Hematopoietic multipotent progenitor cell treated with erythropoietin and hydrocortisone succinate and interleukin-3 and kit ligand, for 6 days (in vitro differentiated cells): Measurements from ENCODE around the gene PLEK2.

Source experiments
- DNase-seq: peaks from one replicate; pipeline ENCODE4 v3.0.0-alpha.2; 2015

Gene PLEK2

DNA sequence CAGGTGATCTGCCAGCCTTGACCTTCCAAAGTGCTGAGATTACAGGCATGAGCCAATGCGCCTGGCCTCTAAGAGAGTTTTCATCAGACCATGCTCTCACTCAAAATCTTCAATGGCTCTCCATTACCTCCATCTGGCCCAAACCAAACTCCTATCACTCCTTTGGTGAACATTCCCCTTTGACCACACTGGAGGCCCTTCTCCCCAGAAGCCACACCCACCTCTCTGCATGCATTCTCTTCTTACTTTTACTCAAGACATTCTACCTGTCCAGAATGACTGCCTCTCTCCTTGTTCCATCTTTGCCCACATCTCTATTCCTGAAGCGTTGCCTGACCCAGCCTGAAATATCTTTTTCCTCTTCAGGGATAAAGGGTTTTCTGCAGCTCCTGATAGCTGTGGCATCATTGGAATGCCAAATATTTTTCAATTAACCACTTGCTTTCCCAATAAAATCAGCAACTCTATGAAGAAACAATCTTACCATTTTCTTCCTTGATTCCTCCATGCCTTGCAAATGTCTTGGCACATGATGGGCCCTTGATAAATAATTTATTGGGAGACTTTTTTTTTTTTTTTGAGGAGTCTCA, 15.5 kb downstream of the PLEK2 start:
- no peak for DNase-seq

DNA sequence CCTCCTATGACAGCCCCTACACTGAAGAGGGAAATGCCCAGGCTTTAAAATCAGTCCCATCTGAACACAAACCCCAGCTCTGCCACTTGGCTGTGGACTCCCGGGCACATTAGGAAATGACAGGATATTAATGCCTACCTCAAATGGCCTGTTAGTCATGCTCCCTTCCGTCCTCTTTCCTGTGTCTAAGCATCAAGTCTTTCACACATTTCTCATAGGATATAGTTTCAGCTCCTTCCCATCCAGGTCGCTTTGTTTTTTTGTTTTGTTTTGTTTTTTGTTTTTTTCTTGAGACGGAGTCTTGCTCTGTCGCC, 16.1 kb downstream of the PLEK2 start:
- DNase-seq: no peak

DNA sequence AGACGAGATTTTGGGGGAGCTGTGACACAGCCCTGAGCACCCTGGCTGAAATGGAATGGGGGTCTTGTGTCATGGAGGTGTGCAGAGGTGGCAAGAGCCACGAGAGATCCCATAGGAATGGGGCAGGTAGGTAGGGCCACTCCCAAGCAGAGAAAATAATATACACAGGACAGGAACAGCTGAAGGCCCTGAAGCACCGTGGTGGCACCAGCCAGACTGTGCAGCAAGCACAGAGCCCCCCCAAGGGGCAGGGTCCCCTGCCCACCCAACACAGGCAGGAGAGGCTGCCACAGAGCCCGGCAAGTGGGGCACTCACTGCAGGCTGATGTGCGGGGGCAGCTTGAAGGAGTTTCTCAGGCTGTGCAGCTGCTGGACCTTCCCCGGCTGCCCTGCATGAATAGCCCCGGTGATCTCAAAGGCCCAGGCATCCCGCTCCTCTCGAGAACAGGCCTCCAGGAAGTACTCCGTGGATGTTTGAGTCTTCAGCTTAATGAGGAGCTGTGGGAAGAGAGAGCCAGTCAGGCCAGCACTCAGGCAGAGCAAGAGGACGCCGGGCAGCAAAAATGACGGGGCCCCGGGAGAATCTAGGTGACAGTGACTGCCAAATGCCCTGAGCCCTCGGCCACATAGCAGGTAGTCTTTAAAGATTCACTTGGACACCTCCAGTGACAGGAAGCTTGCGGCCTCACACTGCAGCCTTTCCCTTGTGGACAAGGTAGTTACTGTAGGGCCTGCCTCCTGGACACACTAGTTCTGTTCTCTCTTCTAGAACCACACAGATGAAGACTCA, 16.7 kb downstream of the PLEK2 start:
- no peak for DNase-seq

DNA sequence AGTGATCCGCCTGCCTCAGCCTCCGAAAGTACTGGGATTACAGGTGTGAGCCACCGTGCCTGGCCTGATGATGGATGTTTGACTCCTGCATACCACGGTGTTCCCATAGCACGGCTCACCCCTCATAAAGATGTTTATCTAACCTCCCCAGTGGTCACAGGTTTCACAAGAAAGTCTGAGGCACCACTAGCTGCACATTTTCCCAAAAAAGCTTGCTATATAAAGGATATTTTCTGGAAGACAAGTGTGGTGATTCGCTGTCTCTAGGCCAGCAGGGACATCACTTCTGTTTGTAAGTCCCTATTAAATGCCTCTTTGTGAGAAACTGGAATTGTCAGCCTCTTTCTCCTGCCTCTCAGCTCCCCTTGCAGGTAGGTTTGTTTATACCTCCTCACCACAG, 18.3 kb downstream of the PLEK2 start:
- DNase-seq: no peak

DNA sequence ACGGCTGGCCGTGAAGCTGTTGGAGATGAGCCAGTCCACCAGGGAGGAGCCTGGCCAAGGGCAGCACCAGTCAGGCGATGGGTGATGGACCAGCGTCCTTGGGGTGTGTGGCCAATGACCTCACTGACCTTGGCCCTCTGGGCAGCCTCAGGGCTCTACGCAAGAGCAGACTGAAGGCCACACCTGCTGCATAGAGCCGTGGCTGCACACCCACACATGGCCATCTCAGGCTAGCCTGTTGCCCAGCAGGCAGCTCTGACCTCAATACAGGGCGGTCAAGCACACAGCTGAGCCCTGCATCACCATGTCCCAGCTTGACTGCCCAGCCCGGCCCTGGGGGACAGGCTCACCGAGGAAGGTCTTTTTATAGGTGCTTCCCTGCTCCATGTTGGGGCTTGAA, 19.2 kb downstream of the PLEK2 start:
- no peak for DNase-seq

DNA sequence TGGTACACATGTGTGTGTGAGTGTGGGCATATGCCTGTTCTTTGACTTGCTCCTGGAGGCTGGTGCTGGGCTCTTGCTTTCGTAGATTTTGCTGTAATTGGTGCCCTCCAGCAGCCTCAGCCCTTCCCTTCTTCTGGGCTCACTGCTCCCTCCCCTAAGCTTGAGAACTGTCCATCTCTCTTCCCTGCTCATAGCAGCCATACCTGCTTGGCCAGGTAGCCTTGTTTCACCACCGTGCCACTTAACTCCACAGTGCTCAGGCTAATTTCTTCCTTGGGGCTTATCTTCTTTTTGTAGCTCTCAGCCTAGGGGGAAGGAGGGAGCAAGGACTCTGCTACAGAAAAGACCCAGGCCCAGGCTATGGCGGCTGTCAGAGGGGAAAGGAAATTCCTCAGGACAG, 19.8 kb downstream of the PLEK2 start:
- no peak for DNase-seq

DNA sequence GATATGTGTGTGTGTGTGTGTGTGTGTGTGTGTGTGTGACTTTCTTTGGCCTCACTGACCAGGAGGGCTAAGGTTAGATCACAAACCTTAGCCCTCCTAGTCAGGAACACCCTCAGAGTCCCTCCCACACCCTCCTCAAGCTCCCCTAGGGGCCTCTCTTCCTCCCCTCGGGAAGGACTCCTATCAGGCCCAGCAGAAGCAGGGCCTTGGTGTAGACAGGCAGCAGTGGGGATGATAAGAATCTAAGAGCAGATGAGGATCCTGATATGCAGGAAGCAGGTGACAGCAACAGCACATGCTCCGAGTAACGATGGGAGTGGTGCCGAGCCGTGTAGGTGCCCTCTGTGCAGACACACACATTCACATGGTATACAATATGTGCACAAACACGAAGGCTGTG, 20.7 kb downstream of the PLEK2 start:
- peak; percentile 62 for DNase-seq

DNA sequence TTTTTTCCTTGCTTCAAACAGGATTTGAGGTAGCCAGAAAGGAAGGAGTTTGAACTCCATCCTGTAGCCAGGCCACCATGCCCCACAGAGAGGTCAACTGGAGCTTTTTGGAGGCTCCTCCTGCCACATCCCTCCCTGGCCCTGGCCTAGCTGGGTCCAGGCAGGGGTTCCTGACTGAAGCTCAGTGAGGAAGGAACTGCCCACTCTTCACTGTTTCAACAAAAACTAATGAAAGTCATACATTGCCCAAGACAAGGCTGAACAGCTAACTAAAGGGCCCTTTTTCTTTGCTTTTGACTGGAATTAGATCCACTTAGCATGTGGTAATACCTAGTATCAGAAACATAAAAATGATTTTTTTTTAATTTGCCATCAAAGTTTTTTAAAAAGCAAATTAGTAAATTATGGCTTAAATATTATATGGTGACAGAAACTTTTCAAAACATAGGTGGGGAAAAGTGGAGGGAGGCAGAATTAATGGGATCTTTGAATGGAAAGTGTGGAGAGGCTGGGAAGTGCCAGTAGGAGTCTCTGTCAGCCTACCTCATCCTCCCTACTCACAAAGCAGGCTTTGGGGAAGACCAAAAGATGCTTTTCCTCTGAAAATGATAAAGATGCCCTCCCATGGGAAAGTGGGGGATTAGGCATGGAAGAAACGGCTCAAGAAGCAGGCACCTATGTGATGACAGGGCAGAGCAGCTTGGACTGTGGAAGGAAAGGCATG, 22.0 kb downstream of the PLEK2 start:
- no peak for DNase-seq

DNA sequence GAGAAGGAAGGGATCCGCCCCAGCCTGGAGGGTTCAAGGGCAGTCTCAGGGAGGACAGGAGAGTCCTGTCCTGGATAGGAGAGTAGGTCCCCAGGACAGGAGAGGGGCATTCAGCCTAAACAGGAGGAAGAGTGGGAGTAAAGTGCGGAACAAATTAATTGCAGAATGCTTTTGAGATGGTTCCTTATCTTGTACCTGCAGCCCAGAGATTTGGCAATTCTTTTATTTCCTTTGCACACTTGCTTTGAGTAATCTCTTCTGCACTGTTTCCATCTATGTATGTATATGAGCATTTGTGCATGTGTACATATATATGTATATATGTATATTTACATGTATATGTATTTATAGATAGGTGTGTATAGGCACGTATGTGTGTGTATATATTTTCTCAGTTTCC, 22.7 kb downstream of the PLEK2 start:
- DNase-seq: peak; percentile 78

DNA sequence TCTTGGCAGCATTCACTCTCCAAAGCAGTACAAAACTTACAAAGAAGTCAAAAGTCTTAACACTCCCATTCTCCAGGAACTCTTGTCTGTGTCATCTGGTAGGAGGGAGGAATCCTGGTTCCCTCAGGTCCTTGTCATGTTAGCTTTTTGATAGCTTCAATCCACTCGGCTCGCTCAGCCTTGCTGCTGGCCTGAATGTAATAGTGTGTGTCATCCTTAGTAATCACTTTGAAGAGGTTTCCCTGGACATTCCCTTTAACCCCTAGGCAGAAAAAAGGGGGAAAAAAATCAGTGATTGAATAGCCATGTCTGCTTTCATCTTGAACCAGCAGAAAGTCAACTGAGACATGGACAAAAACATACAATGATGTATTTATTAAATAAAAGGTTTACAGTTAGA, 24.8 kb downstream of the PLEK2 start:
- no peak for DNase-seq

DNA sequence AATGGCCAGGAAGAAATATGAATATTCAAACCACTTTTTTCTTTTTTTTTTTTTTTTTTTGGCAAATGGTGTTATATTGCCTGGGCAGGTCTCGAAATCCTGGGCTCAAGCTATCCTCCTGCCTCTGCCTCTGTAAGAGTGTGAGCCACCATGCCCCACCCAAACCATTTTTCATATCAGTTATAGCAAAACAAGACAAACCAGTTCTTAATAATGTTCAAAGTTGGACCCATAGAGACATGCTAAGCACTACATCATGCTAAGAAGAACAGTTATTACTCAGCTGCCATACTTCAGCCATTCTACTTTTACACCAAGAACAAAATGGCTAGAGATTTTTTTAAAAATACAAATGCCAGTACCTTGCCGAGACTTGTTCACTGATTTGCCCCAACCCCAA, 26.3 kb downstream of the PLEK2 start:
- DNase-seq: no peak

DNA sequence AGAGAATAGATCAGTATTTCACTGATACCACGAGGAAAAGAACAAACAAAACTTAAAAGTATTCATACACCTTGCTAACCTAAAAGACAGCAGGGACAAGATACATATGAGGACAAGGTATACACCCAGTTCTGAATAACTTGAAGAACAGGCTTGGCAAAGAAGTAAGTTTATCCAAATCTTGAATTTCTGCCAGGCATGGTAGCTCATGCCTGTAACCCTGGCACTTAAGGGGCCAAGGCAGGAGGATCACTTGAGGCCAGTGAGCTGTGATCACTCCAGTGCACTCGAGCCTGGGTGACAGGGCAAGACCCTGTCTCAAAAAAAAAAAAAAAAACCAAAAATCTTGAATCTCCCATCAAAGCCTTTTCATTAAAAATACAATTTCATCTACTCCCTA, 26.8 kb downstream of the PLEK2 start:
- no peak for DNase-seq

DNA sequence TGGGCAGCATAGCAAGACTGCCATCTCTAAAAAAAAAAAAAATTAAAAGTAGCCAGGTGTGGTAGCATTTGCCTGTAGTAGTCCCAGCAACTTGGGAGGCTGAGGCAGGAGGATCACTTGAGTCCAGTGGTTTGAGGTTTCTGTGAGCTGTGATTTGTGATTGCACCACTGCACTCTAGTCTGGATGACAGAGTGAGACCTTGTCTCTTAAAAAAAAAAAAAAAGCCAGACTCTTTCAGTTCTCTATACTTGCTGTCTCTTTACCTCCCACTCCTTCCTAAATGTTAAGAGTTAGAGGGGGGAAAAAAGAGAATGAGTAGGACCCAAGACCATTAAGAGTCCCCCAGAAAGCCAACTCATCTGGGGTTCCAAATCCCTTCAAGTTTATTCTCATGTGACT, 34.0 kb downstream of the PLEK2 start:
- no peak for DNase-seq

DNA sequence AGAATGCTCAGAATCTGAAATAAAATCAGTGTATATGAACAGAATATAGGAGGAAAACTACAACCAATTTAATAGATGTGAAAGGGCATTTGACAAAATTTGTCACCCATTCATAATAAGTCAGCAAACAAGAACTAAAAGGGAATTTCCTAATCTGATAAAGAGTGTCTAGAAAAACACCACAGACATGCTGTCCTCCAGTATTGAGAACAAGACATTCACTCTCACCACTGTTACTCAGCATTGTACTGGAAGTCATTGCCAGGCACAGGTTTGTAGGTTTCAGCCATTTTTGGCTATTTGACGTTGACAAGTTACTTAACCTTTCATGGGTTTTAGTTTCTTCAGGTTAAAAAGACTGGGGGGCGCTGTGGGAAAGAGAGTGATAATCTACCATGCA, 38.6 kb downstream of the PLEK2 start:
- no peak for DNase-seq

DNA sequence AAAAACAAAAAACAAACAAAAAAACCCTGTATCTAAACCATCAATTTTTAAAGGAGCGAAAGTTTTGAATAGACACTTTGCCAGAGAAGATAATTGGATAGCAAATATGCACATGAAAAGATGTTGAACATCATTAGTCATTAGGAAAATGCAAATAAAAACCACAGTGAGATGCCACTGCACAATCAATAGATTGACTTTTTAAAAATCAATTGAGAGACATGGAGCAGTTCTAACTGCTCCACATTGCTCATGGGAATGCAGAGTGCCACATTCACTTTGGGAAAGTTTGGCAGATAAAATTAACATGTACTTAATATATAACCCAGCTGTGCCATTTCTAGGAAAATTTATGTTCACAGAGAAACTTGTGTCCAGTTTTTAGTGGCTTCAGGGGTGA, 39.1 kb downstream of the PLEK2 start:
- DNase-seq: no peak

DNA sequence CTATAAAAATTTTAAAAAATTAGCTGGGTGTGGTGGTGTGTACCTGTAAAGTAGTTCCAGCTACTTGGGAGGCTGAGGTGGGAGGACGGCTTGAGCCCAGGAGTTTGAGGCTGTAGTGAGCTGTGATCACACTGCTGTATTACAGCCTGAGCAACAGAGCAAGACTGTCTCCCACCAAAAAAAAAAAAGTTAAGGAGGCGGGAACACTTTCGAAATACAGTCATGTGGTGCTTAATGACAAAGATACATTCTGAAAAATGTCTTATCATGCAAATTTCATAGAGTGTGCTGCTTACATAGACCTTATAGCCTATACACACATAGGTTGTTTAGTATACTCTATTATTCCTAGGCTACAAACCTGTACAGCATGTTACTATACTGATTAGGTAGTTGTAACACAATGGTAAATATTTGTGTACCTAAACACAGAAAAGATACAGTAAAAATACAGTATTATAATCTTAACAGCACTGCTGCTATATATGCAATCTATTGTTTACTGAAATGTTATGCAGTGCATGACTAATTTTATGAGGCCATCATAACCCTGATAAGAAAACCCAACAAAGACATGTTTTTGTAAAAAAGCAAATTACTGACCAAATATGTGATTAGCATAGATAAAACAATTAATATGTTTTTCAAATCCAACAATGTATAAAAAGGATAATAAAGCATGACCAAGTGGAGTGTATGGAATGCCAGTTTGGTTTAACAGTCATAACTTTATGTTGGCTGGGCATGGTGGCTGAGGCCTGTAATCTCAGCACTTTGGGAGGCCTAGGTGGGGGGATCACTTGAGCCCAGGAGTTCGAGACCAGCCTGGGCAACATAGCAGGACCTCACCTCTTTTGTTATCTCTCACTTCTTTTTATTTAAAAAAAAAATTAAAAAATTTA, 40.5 kb downstream of the PLEK2 start:
- no peak for DNase-seq

DNA sequence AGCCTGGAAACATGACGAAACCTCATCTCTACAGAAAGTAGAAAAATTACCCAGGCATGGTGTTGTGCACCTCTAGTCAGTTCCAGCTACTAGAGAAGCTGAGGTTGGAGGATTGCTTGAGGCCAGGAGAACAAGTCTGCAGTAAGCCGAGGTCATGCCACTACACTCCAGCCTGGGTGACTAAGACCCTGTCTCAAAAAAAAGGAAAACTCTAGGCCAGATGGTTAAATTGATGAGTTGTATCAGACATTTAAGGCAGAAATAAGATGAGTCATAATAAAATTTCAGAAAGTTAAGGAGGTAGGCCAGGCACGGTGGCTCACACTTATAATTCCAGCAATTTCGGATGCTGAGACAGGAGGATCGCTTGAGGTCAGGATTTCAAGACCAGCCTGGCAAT, 41.1 kb downstream of the PLEK2 start:
- no peak for DNase-seq

DNA sequence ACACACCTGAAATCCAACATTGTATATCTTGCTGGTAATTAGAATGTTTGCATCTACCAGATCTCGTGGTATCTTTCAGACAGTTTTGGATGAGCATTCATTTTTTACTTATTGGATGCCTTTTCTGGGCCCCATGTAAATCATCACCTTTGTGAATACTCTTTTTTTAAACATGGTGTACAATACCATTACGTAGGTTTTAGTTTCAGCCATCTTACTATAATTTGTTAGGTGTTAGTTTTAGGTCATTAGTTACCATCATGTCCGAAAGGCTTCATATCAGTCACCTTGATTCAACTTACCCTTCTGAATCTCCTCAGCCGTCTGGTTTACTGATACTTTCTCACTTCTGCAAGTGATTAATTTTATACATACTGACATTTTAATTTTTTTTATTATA, 46.5 kb downstream of the PLEK2 start:
- DNase-seq: no peak

DNA sequence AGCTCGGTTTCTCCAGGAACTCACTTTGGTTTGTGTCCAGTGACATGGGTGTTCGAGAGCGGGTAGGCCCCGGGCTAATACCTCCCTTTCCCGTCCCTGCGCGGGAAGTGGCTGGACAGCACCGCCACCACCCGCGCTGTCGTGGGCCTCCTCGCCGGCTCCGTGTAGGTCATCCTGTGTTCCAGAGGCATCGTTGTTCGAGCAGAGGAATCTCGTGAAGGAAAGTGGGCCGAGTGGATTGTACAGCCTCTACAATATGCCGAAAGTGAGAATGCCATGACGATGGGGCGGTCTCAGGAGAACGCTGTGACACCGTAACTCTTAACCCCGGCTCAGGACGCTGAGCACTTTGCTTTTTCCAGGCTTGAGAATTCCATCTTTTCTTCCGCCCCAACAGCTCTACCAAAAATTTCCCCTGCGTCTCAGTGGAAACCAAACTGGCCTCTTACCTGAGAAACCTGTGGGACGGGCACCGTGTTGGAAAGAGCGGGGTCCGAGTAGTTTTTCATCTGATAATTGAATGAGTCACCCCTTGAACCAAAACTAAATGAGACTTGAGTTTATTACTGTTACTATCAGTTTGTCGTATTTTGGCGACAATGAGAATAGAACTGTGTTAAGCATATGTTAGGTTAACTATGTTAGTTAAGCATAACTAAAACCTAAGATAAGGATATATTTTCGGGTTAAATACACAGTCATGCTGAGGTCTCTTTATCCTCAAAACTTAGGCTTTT, 51.3 kb downstream of the PLEK2 start:
- DNase-seq: peak; percentile 44

DNA sequence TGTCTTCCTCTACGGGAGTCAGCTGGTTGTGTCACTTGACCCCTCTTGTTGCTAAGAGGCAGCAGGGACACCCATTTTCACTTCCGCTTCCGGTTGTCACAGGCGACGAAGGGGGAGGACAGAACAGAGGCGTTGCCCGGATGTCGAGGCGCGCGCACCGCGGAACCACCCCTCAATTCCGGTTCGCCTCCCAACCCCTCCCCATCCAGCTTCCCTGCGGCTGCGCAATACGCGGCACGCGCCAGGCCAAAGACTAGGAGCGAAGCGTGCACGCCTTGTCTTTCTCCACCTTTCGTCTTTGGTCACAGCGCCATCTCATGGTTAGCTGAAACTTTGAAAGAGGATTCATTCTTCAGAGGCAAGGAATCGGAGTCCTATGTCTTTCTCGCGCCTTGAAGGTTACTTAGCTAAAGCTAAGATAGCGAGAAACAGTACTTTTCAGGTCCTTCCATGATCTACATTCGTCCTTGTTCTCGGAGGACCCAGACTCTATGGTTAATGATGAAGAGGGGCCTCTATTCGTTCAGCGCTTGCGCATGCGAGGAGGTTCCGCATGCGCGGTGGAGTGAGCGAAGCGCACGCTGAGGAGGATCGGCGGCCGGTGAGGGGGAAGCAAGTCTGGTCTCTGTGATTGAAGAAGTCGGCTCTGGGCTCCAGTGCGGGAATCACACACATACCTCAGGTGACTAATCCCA, 52.0 kb downstream of the PLEK2 start, which contains the start of the genes ATP6V1D and EIF2S1:
Gene ATP6V1D (minus strand): TSS at position 30 of the 695 bp plus-strand sequence. CDS start 106 bp downstream, outside the sequence.
Gene EIF2S1 (plus strand): TSS at position 554 of the 695 bp plus-strand sequence. CDS start 4,440 bp downstream, outside the sequence.
- DNase-seq: peak; percentile 99

DNA sequence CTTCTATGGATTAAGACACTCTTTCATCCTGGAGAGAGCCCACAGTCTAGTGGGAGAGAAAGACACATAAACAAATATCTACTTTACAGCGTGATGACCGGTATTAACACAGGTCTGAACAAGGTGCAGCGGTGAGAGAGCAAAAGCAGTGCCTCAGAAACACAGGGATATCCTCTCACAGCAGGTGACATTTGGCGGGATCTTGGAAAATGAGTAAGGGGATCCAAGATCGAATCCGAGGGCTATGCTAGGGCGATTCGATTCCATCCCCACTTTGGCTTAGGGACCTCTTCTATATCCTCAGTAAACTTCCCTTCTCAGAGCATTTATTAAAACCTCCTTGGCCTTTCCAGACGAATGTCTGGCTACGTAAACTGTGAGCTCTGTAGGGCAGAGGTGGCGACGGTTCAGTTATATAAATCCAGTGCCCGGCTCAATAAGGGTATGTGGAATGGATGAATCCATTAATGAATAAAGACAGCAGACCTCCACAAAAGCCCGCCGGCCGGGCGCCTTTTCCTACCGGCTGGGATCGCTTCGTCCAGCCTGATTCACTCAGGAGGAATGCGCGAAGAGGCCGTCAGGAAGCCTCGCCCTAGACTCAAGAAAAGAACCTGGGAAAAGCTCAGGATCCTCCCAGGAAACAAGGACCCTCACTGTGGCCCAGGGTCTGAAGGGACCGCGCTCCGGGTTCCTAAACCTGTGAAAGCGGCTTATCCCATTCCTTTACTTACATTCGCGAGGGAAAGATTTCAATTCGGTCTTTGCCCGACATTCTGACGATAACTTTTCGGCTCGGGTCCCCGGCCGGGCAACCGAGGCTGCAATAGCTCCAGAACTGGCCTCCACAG, 52.8 kb downstream of the PLEK2 start:
- DNase-seq: no peak
